ENCODE measurements around the gene ATP8A2. TPM values are rescaled to one million over a fixed set of nuclear protein-coding genes. Genes with fewer than 3 reads are reported as not detected.
A peak's percentile ranks its signal among the peaks of the same experiment; 100 is the strongest.

ATP8A2 gene
- total RNA-seq, 2 experiments from 2014 or later: 0.22 to 0.24 TPM

GRCh38 chr13:25882466-25883357, 510.9 kb downstream of the ATP8A2 start:
- Mint-ChIP-seq H3K4me1 (ENCODE audit: low read depth) (peaks cover 63% of the 10 kb centered on the region), H3K27me3 (ENCODE audit: low read depth) (no peaks in the 10 kb centered on the region), H3K4me3 (no peak overlapping the region), H3K27ac (no peak overlapping the region), H3K9me3 (no peaks in the 10 kb centered on the region), H3K36me3 (ENCODE audit: low read depth) (no peaks in the 10 kb centered on the region)
- DNase-seq: peak; percentile 29
- CTCF ChIA-PET: no interaction called here
- intact Hi-C loops (cut with micrococcal nuclease): no loop called here

GRCh38 chr13:25885418-25885817, 513.6 kb downstream of the ATP8A2 start:
- Mint-ChIP-seq H3K27me3 (ENCODE audit: low read depth) (no peaks in the 10 kb centered on the region), H3K4me1 (ENCODE audit: low read depth) (peaks cover 65% of the 10 kb centered on the region), H3K4me3 (no peak overlapping the region), H3K27ac (no peak overlapping the region), H3K36me3 (ENCODE audit: low read depth) (no peaks in the 10 kb centered on the region), H3K9me3 (no peaks in the 10 kb centered on the region)
- no peak for DNase-seq
- intact Hi-C loops (cut with micrococcal nuclease): loop anchor here (5.0 kb wide), 1 partner anchor 123 kb away; no protein-coding TSS in a partner anchor
- CTCF ChIA-PET: interaction anchor here (1.4 kb wide), 1 partner anchor 86 kb away, joined by 4 read pairs; no protein-coding TSS in a partner anchor

GRCh38 chr13:25886438-25887214, 514.9 kb downstream of the ATP8A2 start:
- intact Hi-C loops (cut with micrococcal nuclease): loop anchor here (1.0 to 5.0 kb wide), 3 partner anchors 11 to 124 kb away; no protein-coding TSS in a partner anchor
- no peaks in the 10 kb centered on the region for H3K9me3 Mint-ChIP-seq
- H3K27ac Mint-ChIP-seq: peak overlapping the region; percentile 16
- peak; percentile 51 for DNase-seq
- H3K4me1 Mint-ChIP-seq (ENCODE audit: low read depth): peaks cover 66% of the 10 kb centered on the region
- no peak overlapping the region for H3K4me3 Mint-ChIP-seq
- H3K27me3 Mint-ChIP-seq (ENCODE audit: low read depth): no peaks in the 10 kb centered on the region
- CTCF ChIA-PET: interaction anchor here (0.6 to 1.1 kb wide), 2 partner anchors 18 to 163 kb away, joined by 3 to 4 read pairs; no protein-coding TSS in a partner anchor
- H3K36me3 Mint-ChIP-seq (ENCODE audit: low read depth): no peaks in the 10 kb centered on the region

GRCh38 chr13:25887962-25888655, 516.3 kb downstream of the ATP8A2 start:
- intact Hi-C loops (cut with micrococcal nuclease): loop anchor here (1.0 to 5.0 kb wide), 5 partner anchors 13 to 126 kb away; no protein-coding TSS in a partner anchor
- Mint-ChIP-seq H3K4me3 (peak overlapping the region; percentile 29), H3K36me3 (ENCODE audit: low read depth) (no peaks in the 10 kb centered on the region), H3K4me1 (ENCODE audit: low read depth) (peaks cover 56% of the 10 kb centered on the region), H3K27me3 (ENCODE audit: low read depth) (no peaks in the 10 kb centered on the region), H3K27ac (peak overlapping the region; percentile 83), H3K9me3 (peaks cover 2% of the 10 kb centered on the region)
- CTCF ChIA-PET: no interaction called here
- no peak for DNase-seq

- CTCF ChIA-PET: interaction anchor here (0.6 kb wide), 1 partner anchor 11 kb away, joined by 3 read pairs; no protein-coding TSS in a partner anchor
- intact Hi-C loops (cut with micrococcal nuclease): no loop called here
- peaks cover 41% of the 10 kb centered on the region for H3K4me1 Mint-ChIP-seq (ENCODE audit: low read depth)
- H3K27ac Mint-ChIP-seq: no peak overlapping the region
- DNase-seq: no peak
- H3K36me3 Mint-ChIP-seq (ENCODE audit: low read depth): no peaks in the 10 kb centered on the region
- no peak overlapping the region for H3K4me3 Mint-ChIP-seq
- peaks cover 2% of the 10 kb centered on the region for H3K9me3 Mint-ChIP-seq
- H3K27me3 Mint-ChIP-seq (ENCODE audit: low read depth): no peaks in the 10 kb centered on the region
Observed at GRCh38 chr13:25890671-25891212, 519.0 kb downstream of the ATP8A2 start.

GRCh38 chr13:25898991-25899390, 527.2 kb downstream of the ATP8A2 start:
- no peak overlapping the region for H3K27ac Mint-ChIP-seq
- no peaks in the 10 kb centered on the region for H3K27me3 Mint-ChIP-seq (ENCODE audit: low read depth)
- H3K36me3 Mint-ChIP-seq (ENCODE audit: low read depth): peaks cover 4% of the 10 kb centered on the region
- H3K4me1 Mint-ChIP-seq (ENCODE audit: low read depth): peaks cover 25% of the 10 kb centered on the region
- H3K4me3 Mint-ChIP-seq: no peak overlapping the region
- CTCF ChIA-PET: no interaction called here
- intact Hi-C loops (cut with micrococcal nuclease): no loop called here
- H3K9me3 Mint-ChIP-seq: peaks cover 8% of the 10 kb centered on the region
- no peak for DNase-seq

- Mint-ChIP-seq H3K4me3 (no peak overlapping the region), H3K4me1 (ENCODE audit: low read depth) (peaks cover 25% of the 10 kb centered on the region), H3K27me3 (ENCODE audit: low read depth) (no peaks in the 10 kb centered on the region), H3K36me3 (ENCODE audit: low read depth) (peaks cover 4% of the 10 kb centered on the region), H3K27ac (no peak overlapping the region), H3K9me3 (peaks cover 8% of the 10 kb centered on the region)
- CTCF ChIA-PET: interaction anchor here (0.6 to 1.5 kb wide), 3 partner anchors 10 to 70 kb away, joined by 3 to 4 read pairs (median 3); no protein-coding TSS in a partner anchor
- no peak for DNase-seq
- intact Hi-C loops (cut with micrococcal nuclease): no loop called here
Observed at GRCh38 chr13:25899464-25899863, 527.7 kb downstream of the ATP8A2 start.

GRCh38 chr13:25899952-25900351, 528.2 kb downstream of the ATP8A2 start:
- Mint-ChIP-seq H3K4me1 (ENCODE audit: low read depth) (peaks cover 25% of the 10 kb centered on the region), H3K4me3 (no peak overlapping the region), H3K36me3 (ENCODE audit: low read depth) (peaks cover 4% of the 10 kb centered on the region), H3K27ac (no peak overlapping the region), H3K27me3 (ENCODE audit: low read depth) (no peaks in the 10 kb centered on the region), H3K9me3 (peaks cover 8% of the 10 kb centered on the region)
- intact Hi-C loops (cut with micrococcal nuclease): loop anchor here (10.0 kb wide), 3 partner anchors 285 to 1245 kb away; partner anchors contain the start of gene MTMR6
- no peak for DNase-seq
- CTCF ChIA-PET: interaction anchor here (0.6 to 1.5 kb wide), 3 partner anchors 10 to 70 kb away, joined by 3 to 4 read pairs (median 3); no protein-coding TSS in a partner anchor

- Mint-ChIP-seq H3K36me3 (ENCODE audit: low read depth) (peaks cover 4% of the 10 kb centered on the region), H3K9me3 (peaks cover 8% of the 10 kb centered on the region), H3K4me1 (ENCODE audit: low read depth) (peaks cover 25% of the 10 kb centered on the region), H3K27ac (no peak overlapping the region), H3K4me3 (no peak overlapping the region), H3K27me3 (ENCODE audit: low read depth) (no peaks in the 10 kb centered on the region)
- CTCF ChIA-PET: interaction anchor here (0.6 to 0.9 kb wide), 4 partner anchors 11 to 1814 kb away, joined by 3 to 5 read pairs (median 3); no protein-coding TSS in a partner anchor
- intact Hi-C loops (cut with micrococcal nuclease): loop anchor here (1.0 to 10.0 kb wide), 7 partner anchors 13 to 1243 kb away; partner anchors contain the start of gene MTMR6
- DNase-seq: peak; percentile 57
Observed at GRCh38 chr13:25901460-25902376, 529.9 kb downstream of the ATP8A2 start.

- Mint-ChIP-seq H3K4me3 (peak overlapping the region; percentile 1), H3K27ac (no peak overlapping the region), H3K4me1 (ENCODE audit: low read depth) (peaks cover 26% of the 10 kb centered on the region), H3K36me3 (ENCODE audit: low read depth) (peaks cover 4% of the 10 kb centered on the region), H3K9me3 (peaks cover 6% of the 10 kb centered on the region), H3K27me3 (ENCODE audit: low read depth) (no peaks in the 10 kb centered on the region)
- intact Hi-C loops (cut with micrococcal nuclease): loop anchor here (10.0 kb wide), 3 partner anchors 282 to 1242 kb away; partner anchors contain the start of gene MTMR6
- CTCF ChIA-PET: no interaction called here
- DNase-seq: no peak
Observed at GRCh38 chr13:25902455-25902854, 530.7 kb downstream of the ATP8A2 start.

Data from activated naive CD4-positive, alpha-beta T cell treated with anti-CD3 and anti-CD28 coated beads for 36 hours (primary cell).